B cell (primary cell): ENCODE results near the gene CALM3.

Experiments
- EZH2 ChIP-seq: IDR thresholded peaks from 2 replicates; pipeline ENCODE4 v1.6.1; 2012; ENCODE audit warnings: borderline replicate concordance, low read depth, mild to moderate bottlenecking, moderate library complexity, low read length; ENCODE audit not compliant: insufficient read depth, poor library complexity, severe bottlenecking
- TF ChIP-seq, protein P1 (sequence below): fragments of 200-600 bp; IDR thresholded peaks from one replicate; pipeline ENCODE4 v1.8.0; 2022; ENCODE audit warnings: antibody characterized with exemption, mild to moderate bottlenecking

DNA sequence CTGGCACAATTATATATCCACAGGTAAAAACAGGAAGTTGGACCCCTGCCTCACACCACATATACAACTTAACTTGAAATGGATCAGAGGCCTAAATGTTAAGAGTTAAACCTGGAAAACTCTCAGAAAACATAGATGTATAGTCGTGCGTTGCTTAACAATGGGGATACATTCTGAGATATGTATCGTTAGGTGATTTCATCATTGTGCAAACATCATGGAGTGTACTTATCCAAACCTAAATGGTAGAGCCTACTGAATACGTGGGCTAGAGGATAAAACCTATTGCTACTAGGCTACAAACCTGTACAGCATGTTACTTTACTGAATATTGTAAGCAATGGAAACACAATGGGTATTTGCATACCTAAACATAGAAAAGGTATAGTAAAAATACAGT lies 14.8 kb upstream of the CALM3 start:
- TF ChIP-seq, protein P1, sequence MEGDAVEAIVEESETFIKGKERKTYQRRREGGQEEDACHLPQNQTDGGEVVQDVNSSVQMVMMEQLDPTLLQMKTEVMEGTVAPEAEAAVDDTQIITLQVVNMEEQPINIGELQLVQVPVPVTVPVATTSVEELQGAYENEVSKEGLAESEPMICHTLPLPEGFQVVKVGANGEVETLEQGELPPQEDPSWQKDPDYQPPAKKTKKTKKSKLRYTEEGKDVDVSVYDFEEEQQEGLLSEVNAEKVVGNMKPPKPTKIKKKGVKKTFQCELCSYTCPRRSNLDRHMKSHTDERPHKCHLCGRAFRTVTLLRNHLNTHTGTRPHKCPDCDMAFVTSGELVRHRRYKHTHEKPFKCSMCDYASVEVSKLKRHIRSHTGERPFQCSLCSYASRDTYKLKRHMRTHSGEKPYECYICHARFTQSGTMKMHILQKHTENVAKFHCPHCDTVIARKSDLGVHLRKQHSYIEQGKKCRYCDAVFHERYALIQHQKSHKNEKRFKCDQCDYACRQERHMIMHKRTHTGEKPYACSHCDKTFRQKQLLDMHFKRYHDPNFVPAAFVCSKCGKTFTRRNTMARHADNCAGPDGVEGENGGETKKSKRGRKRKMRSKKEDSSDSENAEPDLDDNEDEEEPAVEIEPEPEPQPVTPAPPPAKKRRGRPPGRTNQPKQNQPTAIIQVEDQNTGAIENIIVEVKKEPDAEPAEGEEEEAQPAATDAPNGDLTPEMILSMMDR = no peak
- TF ChIP-seq EZH2 = no peak
